Measurements from ENCODE around the gene MEX3D. TPM values are rescaled to one million over a fixed set of nuclear protein-coding genes. Genes with fewer than 3 reads are reported as not detected.

Gene MEX3D
- total and polyA plus RNA-seq, 3 donors from 2014 or later = 45.6 to 211 (median 127) TPM

GRCh38 chr19:1567848-1568227 lies 287 bp downstream of the MEX3D start:
- Histone ChIP-seq H3K27me3 (no peaks in the 10 kb centered on the region), H3K9me3 (no peaks in the 10 kb centered on the region), H3K4me1 (peaks cover 6% of the 10 kb centered on the region), H3K36me3 (ENCODE audit: low read depth, missing control alignments) (no peaks in the 10 kb centered on the region), H3K27ac (no peak overlapping the region), H3K4me3 (peak overlapping the region in 1 of 2 donors; percentile 67)
- WGBS, 2 donors = 0% methylated on average over 8 of the region's 73 CpGs; no CpG with 5 or more reads in 1 of the 2 donors
- DNase-seq = no peak
- TF ChIP-seq CTCF (IDR thresholded peaks at IDR 0.05) = no peak
- no peak for TF ChIP-seq POLR2A (IDR thresholded peaks at IDR 0.05)
- intact Hi-C loops (cut with DNase I; ENCODE audit: low total_unique reads) = no loop called here

GRCh38 chr19:1567116-1567847 lies 843 bp downstream of the MEX3D start:
- no peak for DNase-seq
- intact Hi-C loops (cut with DNase I; ENCODE audit: low total_unique reads) = no loop called here
- Histone ChIP-seq H3K9me3 (no peaks in the 10 kb centered on the region), H3K36me3 (ENCODE audit: low read depth, missing control alignments) (no peaks in the 10 kb centered on the region), H3K27me3 (no peaks in the 10 kb centered on the region), H3K4me1 (peaks cover 6% of the 10 kb centered on the region), H3K27ac (peak overlapping the region; percentile 81 to 87), H3K4me3 (peak overlapping the region; percentile 67 to 76)
- 1% methylated on average over 79 of the region's 108 CpGs; no CpG with 5 or more reads in 1 of the 2 donors for WGBS, 2 donors
- no peak for TF ChIP-seq POLR2A (IDR thresholded peaks at IDR 0.05)
- TF ChIP-seq CTCF (IDR thresholded peaks at IDR 0.05) = no peak

GRCh38 chr19:1566392-1567115 lies 1.6 kb downstream of the MEX3D start:
- no peak for TF ChIP-seq POLR2A (IDR thresholded peaks at IDR 0.05)
- TF ChIP-seq CTCF (IDR thresholded peaks at IDR 0.05) = no peak
- intact Hi-C loops (cut with DNase I; ENCODE audit: low total_unique reads) = no loop called here
- peak; percentile 91 for DNase-seq
- no peaks in the 10 kb centered on the region for H3K36me3 ChIP-seq (ENCODE audit: low read depth, missing control alignments)
- 4 to 9% methylated on average over 4 to 36 of the region's 42 CpGs for WGBS, 2 donors
- no peaks in the 10 kb centered on the region for H3K27me3 ChIP-seq
- peak overlapping the region; percentile 81 to 87 for H3K27ac ChIP-seq
- no peaks in the 10 kb centered on the region for H3K9me3 ChIP-seq
- peak overlapping the region; percentile 67 to 76 for H3K4me3 ChIP-seq
- H3K4me1 ChIP-seq = peaks cover 6% of the 10 kb centered on the region

- H3K36me3 ChIP-seq (ENCODE audit: low read depth, missing control alignments) = no peaks in the 10 kb centered on the region
- no peaks in the 10 kb centered on the region for H3K9me3 ChIP-seq
- DNase-seq = no peak
- no peaks in the 10 kb centered on the region for H3K4me1 ChIP-seq
- no peaks in the 10 kb centered on the region for H3K27me3 ChIP-seq
- no peak for TF ChIP-seq POLR2A (IDR thresholded peaks at IDR 0.05)
- no peak for TF ChIP-seq CTCF (IDR thresholded peaks at IDR 0.05)
- intact Hi-C loops (cut with DNase I; ENCODE audit: low total_unique reads) = no loop called here
- 78 to 85% methylated on average over 5 to 6 of the region's 6 CpGs for WGBS, 2 donors
- H3K27ac ChIP-seq = no peak overlapping the region
- no peak overlapping the region for H3K4me3 ChIP-seq
These were observed 4.9 kb downstream of the MEX3D start for GRCh38 chr19:1563251-1563650.
